Peyer's patch (tissue), 4 donors: Measurements from ENCODE around the gene CDH8. TPM values are rescaled to one million over a fixed set of nuclear protein-coding genes. Genes with fewer than 3 reads are reported as not detected.

Experiments used
- DNase-seq, 3 donors: peaks; one replicate each; pipeline ENCODE4 v3.0.0-alpha.2; 2017 to 2019
- H3K27ac ChIP-seq, 4 donors: fragments of 200-600 bp; sonication (generic); one replicate each; pipeline ENCODE4 v1.5.1; 2016 to 2019
- H3K27me3 ChIP-seq, 2 donors: fragments of 200-600 bp; sonication (generic); one replicate each; pipeline ENCODE4 v1.5.1; 2019
- H3K36me3 ChIP-seq, 3 donors: fragments of 200-600 bp; sonication (generic); one replicate each; pipeline ENCODE4 v1.5.1; 2016 to 2019
- H3K4me1 ChIP-seq, 4 donors: fragments of 200-600 bp; sonication (generic); one replicate each; pipeline ENCODE4 v1.5.1; 2016 to 2019
- H3K4me3 ChIP-seq, 4 donors: fragments of 200-600 bp; sonication (generic); 1 replicate in 3 of 4; 2 replicates in 1 of 4; pipeline ENCODE4 v1.5.1; 2016 to 2019; ENCODE audit warnings: mild to moderate bottlenecking in 1 of 4
- H3K9me3 ChIP-seq, 4 donors: fragments of 200-600 bp; sonication (generic); one replicate each; pipeline ENCODE4 v1.5.1; 2016 to 2019; ENCODE audit warnings: mild to moderate bottlenecking in 1 of 4
- POLR2A ChIP-seq, 2 donors: fragments of 450-650 bp; IDR thresholded peaks; one replicate each; pipeline ENCODE4 v1.5.1; 2017; ENCODE audit warnings: antibody characterized with exemption in 2 of 2, mild to moderate bottlenecking in 2 of 2, moderate library complexity in 2 of 2
- total RNA-seq, 4 donors: library from RNA; depleted of rRNA; stranded (reverse); fragments of >200 nt; gene quantifications; one replicate each; pipeline ENCODE4 v1.1.0, GENCODE V29; 2016
- TF ChIP-seq, protein P1 (sequence below), 6 experiments: fragments of 450-650 bp in 4 of 6; fragments of 200-600 bp in 2 of 6; sonication (generic) in 1 of 6; IDR thresholded peaks; one replicate each; pipeline ENCODE4 v1.5.1; 2017 to 2019; ENCODE audit warnings: antibody characterized with exemption in 6 of 6, mild to moderate bottlenecking in 3 of 6, moderate library complexity in 1 of 6

The CDH8 gene
- total RNA-seq, 4 donors from 2014 or later = not detected

- no peak for DNase-seq
- no peak overlapping the region for H3K27ac ChIP-seq
- no peaks in the 10 kb centered on the region for H3K36me3 ChIP-seq
- no peak overlapping the region for H3K4me3 ChIP-seq
- H3K27me3 ChIP-seq = no peaks in the 10 kb centered on the region
- no peaks in the 10 kb centered on the region for H3K4me1 ChIP-seq
- TF ChIP-seq, protein P1, sequence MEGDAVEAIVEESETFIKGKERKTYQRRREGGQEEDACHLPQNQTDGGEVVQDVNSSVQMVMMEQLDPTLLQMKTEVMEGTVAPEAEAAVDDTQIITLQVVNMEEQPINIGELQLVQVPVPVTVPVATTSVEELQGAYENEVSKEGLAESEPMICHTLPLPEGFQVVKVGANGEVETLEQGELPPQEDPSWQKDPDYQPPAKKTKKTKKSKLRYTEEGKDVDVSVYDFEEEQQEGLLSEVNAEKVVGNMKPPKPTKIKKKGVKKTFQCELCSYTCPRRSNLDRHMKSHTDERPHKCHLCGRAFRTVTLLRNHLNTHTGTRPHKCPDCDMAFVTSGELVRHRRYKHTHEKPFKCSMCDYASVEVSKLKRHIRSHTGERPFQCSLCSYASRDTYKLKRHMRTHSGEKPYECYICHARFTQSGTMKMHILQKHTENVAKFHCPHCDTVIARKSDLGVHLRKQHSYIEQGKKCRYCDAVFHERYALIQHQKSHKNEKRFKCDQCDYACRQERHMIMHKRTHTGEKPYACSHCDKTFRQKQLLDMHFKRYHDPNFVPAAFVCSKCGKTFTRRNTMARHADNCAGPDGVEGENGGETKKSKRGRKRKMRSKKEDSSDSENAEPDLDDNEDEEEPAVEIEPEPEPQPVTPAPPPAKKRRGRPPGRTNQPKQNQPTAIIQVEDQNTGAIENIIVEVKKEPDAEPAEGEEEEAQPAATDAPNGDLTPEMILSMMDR (IDR thresholded peaks at IDR 0.05) = no peak
- no peak for TF ChIP-seq POLR2A (IDR thresholded peaks at IDR 0.05)
- no peaks in the 10 kb centered on the region for H3K9me3 ChIP-seq
Measured at GRCh38 chr16:62018301-62019060, 17.8 kb downstream of the CDH8 start.

DNA sequence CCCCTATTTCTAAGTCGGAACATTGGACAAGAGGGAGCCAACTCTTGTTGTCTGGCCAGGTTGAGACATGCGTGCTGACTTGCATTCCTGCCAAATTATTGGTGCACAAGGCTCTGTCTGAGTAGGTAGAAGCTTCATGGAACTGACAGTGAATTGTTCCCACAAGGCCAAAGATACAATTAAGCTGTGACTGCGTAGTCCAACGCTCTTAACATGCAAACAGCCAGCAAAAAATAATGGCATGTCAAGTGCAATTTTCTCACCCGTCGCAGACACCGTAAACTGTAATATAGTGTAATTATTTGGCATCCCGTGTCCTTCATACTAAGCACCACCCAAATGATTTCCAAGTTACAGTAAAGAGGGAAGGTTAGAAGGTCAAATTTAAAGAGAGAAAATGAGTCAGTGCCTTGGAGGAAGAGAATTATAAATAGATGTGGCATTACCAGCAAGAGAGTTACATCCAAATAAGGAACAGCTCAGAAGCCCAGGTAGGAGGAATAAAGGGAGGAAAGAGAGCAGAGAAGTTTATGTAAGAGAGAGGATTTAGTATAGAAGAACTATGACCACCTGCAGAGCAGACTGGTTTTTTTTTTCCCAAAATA, 21.8 kb downstream of the CDH8 start:
- H3K9me3 ChIP-seq = no peaks in the 10 kb centered on the region
- H3K36me3 ChIP-seq = no peaks in the 10 kb centered on the region
- no peak overlapping the region for H3K27ac ChIP-seq
- TF ChIP-seq POLR2A (IDR thresholded peaks at IDR 0.05) = no peak
- TF ChIP-seq, protein P1 (IDR thresholded peaks at IDR 0.05) = no peak
- H3K4me1 ChIP-seq = no peaks in the 10 kb centered on the region
- DNase-seq = no peak
- no peaks in the 10 kb centered on the region for H3K27me3 ChIP-seq
- H3K4me3 ChIP-seq = no peak overlapping the region

DNA sequence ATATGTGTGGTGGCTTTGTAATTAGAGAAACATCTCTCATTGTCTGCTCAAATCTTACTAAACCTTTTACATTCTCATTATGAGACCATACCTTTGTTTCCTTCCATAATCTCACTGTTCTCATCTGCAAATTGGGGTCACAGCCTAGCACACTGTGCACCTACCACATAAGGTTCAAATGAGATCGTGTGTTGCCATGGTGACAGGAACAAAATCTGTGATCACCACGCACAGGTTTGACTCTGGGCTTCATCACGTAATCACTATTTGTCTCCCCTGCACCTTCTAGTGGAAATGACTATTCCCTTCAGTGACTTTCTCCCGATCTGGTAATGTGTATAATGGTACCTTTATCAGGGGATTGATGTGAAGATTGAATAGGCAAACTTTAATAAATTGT, 26.1 kb downstream of the CDH8 start:
- TF ChIP-seq, protein P1 (IDR thresholded peaks at IDR 0.05) = no peak
- TF ChIP-seq POLR2A (IDR thresholded peaks at IDR 0.05) = no peak
- H3K27ac ChIP-seq = no peak overlapping the region
- H3K9me3 ChIP-seq = no peaks in the 10 kb centered on the region
- DNase-seq = no peak
- H3K4me3 ChIP-seq = no peak overlapping the region
- H3K27me3 ChIP-seq = no peaks in the 10 kb centered on the region
- H3K4me1 ChIP-seq = no peaks in the 10 kb centered on the region
- H3K36me3 ChIP-seq = no peaks in the 10 kb centered on the region

DNA sequence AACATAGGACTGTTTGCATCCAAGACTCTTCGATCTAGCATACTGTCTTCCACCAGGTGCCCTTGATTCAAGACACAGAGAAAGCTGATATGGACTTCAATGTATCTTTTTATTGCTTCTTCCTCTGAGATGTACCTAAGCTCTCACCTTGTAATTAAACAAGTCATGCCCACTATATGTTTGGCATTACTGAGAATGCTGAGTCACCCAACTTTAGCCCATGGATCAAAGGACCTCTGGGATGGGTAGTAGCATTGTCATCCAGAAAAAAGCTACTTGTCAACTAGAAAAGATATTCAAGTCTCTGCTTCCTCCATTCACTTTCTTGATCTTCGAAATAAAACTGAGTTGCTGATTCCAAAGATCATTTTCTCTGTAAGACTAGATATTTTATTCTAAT, 37.8 kb downstream of the CDH8 start:
- no peak overlapping the region for H3K4me3 ChIP-seq
- H3K36me3 ChIP-seq = no peaks in the 10 kb centered on the region
- no peak for TF ChIP-seq POLR2A (IDR thresholded peaks at IDR 0.05)
- no peaks in the 10 kb centered on the region for H3K4me1 ChIP-seq
- peaks cover 0 to 3% (median 0%) of the 10 kb centered on the region in 4 donors for H3K9me3 ChIP-seq
- no peak for DNase-seq
- H3K27me3 ChIP-seq = no peaks in the 10 kb centered on the region
- no peak overlapping the region for H3K27ac ChIP-seq

GRCh38 chr16:61993108-61993507, 43.1 kb downstream of the CDH8 start:
- H3K4me3 ChIP-seq = no peak overlapping the region
- no peaks in the 10 kb centered on the region for H3K9me3 ChIP-seq
- no peaks in the 10 kb centered on the region for H3K27me3 ChIP-seq
- no peaks in the 10 kb centered on the region for H3K36me3 ChIP-seq
- no peak for DNase-seq
- H3K4me1 ChIP-seq = no peaks in the 10 kb centered on the region
- no peak overlapping the region for H3K27ac ChIP-seq
- no peak for TF ChIP-seq POLR2A (IDR thresholded peaks at IDR 0.05)
- TF ChIP-seq, protein P1 (IDR thresholded peaks at IDR 0.05) = no peak

DNA sequence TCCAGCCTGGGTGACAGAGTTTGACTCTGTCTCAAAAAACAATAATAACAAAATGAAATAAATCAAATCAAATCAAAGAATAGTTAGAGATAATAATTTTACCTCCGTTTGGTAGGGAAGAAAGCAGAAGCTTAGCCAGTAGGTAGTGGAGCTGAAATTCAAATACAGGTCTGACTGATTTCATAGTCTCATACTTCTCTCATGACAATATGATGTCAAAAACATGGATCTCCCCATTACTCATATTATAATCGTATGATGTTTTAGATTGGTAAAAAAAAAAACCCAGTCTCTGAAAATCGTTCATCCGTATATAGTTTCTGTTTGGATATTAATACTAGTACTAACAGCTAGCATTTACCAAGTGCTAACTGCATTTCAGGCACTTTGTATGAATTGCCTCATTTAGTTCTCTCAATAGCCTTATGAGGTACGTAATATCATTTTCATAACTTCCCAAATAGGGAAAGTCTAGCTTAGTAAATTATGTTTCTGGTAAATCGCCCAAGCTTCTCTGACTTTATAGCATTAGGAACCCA, 48.7 kb downstream of the CDH8 start:
- TF ChIP-seq, protein P1 (IDR thresholded peaks at IDR 0.05) = no peak
- TF ChIP-seq POLR2A (IDR thresholded peaks at IDR 0.05) = no peak
- H3K9me3 ChIP-seq = peaks cover 0 to 4% (median 0%) of the 10 kb centered on the region in 4 donors
- no peak overlapping the region for H3K4me3 ChIP-seq
- DNase-seq = no peak
- H3K36me3 ChIP-seq = no peaks in the 10 kb centered on the region
- no peaks in the 10 kb centered on the region for H3K4me1 ChIP-seq
- H3K27me3 ChIP-seq = no peaks in the 10 kb centered on the region
- no peak overlapping the region for H3K27ac ChIP-seq
